NCI-H526 treated with DMSO at 0.1 percent for 48 hours (cell line): ENCODE data around the gene MORC2.

Experiments used
- DNase-seq: peaks from one replicate; lab custom pipeline; 2025; lab: John Stamatoyannopoulos, UW

The MORC2 gene

GRCh38 chr22:30968015-30968923 lies at the start of gene MORC2:
MORC2 (minus strand) TSS chr22:30968774; CDS start chr22:30967889, 885 bp downstream.
- DNase-seq, result peak; percentile 58

GRCh38 chr22:31005535-31005934 lies 37.0 kb upstream of the MORC2 start:
- DNase-seq, result no peak

- DNase-seq, result no peak
Measured at GRCh38 chr22:31001124-31001770, 32.7 kb upstream of the MORC2 start.

- DNase-seq, result no peak
Measured at GRCh38 chr22:30998329-30998728, 29.8 kb upstream of the MORC2 start.

- DNase-seq, result no peak
Measured at GRCh38 chr22:30996462-30996861, 27.9 kb upstream of the MORC2 start.

- no peak for DNase-seq
Measured at GRCh38 chr22:30994960-30995359, 26.4 kb upstream of the MORC2 start.

GRCh38 chr22:30992565-30992964 lies 24.0 kb upstream of the MORC2 start:
- no peak for DNase-seq

GRCh38 chr22:30990690-30991089 lies 22.1 kb upstream of the MORC2 start:
- DNase-seq, result no peak

GRCh38 chr22:30989474-30989873 lies 20.9 kb upstream of the MORC2 start:
- no peak for DNase-seq

GRCh38 chr22:30985561-30986208 lies 17.1 kb upstream of the MORC2 start:
- no peak for DNase-seq

- DNase-seq, result no peak
Measured at GRCh38 chr22:30984317-30984716, 15.7 kb upstream of the MORC2 start.

- no peak for DNase-seq
Measured at GRCh38 chr22:30982512-30982911, 13.9 kb upstream of the MORC2 start.

- DNase-seq, result no peak
Measured at GRCh38 chr22:30979932-30980331, 11.4 kb upstream of the MORC2 start.

GRCh38 chr22:30978304-30978962 lies 9.9 kb upstream of the MORC2 start:
- no peak for DNase-seq

GRCh38 chr22:30970356-30970746 lies 1.8 kb upstream of the MORC2 start:
- no peak for DNase-seq

GRCh38 chr22:30969532-30970355 lies 1.2 kb upstream of the MORC2 start:
- DNase-seq, result peak; percentile 7

GRCh38 chr22:30968924-30969531 lies 454 bp upstream of the MORC2 start, which contains the start of gene TUG1:
TUG1 (plus strand) TSS chr22:30969265.
- DNase-seq, result peak; percentile 94

GRCh38 chr22:30964858-30965257 lies 3.7 kb downstream of the MORC2 start:
- no peak for DNase-seq

- DNase-seq, result no peak
Measured at GRCh38 chr22:30955153-30955552, 13.4 kb downstream of the MORC2 start.

GRCh38 chr22:30953206-30953605 lies 15.4 kb downstream of the MORC2 start:
- no peak for DNase-seq
